Spleen (tissue), 7 donors: Measurements from ENCODE around the gene CDX1.

ENCODE experiments used
- POLR2A ChIP-seq, 3 donors: fragments of 450-650 bp; IDR thresholded peaks; one replicate each; pipeline ENCODE4 v1.5.1; 2017; ENCODE audit warnings: antibody characterized with exemption in 3 of 3, mild to moderate bottlenecking in 1 of 3
- TF ChIP-seq, protein P1 (sequence below), 11 experiments: fragments of 200-600 bp in 7 of 11; fragments of 450-650 bp in 4 of 11; sonication (generic) in 4 of 11; IDR thresholded peaks in 8 of 11; conservative IDR thresholded peaks in 3 of 11; 1 replicate in 7 of 11; 2 replicates in 4 of 11; pipeline versions ENCODE4 v1.4.0 to v1.8.0; 2016 to 2021; ENCODE audit warnings: antibody characterized with exemption in 11 of 11, inconsistent platforms in 4 of 11, mild to moderate bottlenecking in 1 of 11
- donor health status: DM: no; HTN: no; CAD: no; lungs with moderate emphysema.
- donor health status: DM: no; HTN: no; CAD: no.
- donor health status: DM: no; HTN: no; CAD: no.

DNA sequence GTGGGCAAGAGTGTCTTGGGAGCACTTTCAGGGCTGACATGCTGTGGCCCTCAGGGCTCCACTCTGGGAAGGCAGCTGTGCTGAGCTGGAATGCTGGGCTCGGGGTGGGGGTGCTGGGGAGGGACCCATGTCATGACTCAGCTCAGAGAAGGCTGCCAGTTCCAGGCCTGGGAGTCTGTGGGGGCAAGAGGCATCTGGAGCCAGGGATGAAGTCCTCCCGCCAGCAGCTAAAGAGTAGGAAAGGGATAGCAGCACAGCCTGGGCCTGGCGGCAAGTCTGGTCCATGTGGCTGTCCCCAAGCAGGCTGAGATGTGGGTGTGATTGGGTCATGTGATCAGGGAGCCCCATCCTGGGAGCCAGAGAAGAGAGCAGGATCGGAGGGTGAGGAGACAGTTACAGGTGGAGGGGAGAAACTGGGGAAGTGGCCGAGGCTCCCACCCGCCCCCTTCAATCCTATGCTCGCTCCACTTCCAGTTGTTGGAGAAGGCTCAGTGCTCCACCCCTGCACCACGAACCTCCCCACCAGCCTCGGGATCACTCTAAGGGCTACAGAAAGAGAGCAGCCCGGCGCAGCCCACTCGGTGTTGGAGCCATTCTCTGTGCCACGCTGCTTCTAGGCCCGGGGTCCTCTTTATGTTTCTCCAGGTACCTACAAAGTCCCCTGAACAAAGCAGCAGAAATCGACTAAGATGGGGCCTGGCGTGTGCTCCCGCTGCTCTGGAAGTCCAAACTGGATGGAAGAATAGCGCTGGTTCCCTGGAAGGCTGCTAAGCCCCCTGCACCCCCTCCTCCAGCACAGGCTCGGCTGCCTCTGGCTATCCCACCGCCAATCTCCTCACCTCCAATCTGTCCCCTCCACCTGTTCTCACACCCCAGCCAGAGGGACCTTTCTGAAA is 23.0 kb upstream of the CDX1 start:
- no peak for TF ChIP-seq POLR2A (IDR thresholded peaks at IDR 0.05)
- TF ChIP-seq, protein P1, sequence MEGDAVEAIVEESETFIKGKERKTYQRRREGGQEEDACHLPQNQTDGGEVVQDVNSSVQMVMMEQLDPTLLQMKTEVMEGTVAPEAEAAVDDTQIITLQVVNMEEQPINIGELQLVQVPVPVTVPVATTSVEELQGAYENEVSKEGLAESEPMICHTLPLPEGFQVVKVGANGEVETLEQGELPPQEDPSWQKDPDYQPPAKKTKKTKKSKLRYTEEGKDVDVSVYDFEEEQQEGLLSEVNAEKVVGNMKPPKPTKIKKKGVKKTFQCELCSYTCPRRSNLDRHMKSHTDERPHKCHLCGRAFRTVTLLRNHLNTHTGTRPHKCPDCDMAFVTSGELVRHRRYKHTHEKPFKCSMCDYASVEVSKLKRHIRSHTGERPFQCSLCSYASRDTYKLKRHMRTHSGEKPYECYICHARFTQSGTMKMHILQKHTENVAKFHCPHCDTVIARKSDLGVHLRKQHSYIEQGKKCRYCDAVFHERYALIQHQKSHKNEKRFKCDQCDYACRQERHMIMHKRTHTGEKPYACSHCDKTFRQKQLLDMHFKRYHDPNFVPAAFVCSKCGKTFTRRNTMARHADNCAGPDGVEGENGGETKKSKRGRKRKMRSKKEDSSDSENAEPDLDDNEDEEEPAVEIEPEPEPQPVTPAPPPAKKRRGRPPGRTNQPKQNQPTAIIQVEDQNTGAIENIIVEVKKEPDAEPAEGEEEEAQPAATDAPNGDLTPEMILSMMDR (IDR thresholded peaks at IDR 0.05 in 8 of 11, conservative IDR thresholded peaks at IDR 0.05 in 3 of 11) = no peak
